NCI-H146 (cell line): ENCODE measurements around the gene RNH1.

ENCODE experiments used
- DNase-seq: peaks from one replicate; lab custom pipeline; 2025; lab: John Stamatoyannopoulos, UW

RNH1 gene

GRCh38 chr11:506995-507726, at the start of gene RNH1:
TSS of gene RNH1 (minus strand) at chr11:507242. CDS start at chr11:502162, 5,080 bp downstream.
- DNase-seq = peak; percentile 90

GRCh38 chr11:555780-556661, 49.0 kb upstream of the RNH1 start:
- DNase-seq = peak; percentile 20

GRCh38 chr11:555227-555779, 48.3 kb upstream of the RNH1 start:
- no peak for DNase-seq

- DNase-seq = peak; percentile 87
These were observed 47.6 kb upstream of the RNH1 start for GRCh38 chr11:554428-555226.

- DNase-seq = no peak
These were observed 46.9 kb upstream of the RNH1 start for GRCh38 chr11:553988-554340.

- DNase-seq = no peak
These were observed 46.3 kb upstream of the RNH1 start for GRCh38 chr11:553083-553987.

- no peak for DNase-seq
These were observed 44.6 kb upstream of the RNH1 start for GRCh38 chr11:551596-551995.

DNA sequence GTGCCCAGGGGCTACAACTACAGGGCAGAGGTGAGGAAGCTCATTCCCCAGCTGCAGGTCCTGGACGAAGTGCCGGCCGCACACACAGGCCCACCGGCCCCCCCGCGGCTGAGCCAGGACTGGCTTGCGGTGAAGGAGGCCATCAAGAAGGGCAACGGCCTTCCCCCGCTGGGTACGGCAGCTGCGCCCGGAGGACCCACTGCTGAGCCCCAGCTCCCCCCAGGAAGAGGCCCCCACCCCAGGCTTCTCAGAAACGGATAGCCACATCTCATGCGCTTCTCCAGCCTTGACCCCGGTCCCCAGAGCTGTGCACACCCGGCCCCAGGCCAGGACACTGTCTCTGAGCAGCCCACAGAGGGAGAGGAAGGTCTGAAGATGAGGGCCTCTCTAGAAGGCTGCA, 44.1 kb upstream of the RNH1 start:
- no peak for DNase-seq

DNA sequence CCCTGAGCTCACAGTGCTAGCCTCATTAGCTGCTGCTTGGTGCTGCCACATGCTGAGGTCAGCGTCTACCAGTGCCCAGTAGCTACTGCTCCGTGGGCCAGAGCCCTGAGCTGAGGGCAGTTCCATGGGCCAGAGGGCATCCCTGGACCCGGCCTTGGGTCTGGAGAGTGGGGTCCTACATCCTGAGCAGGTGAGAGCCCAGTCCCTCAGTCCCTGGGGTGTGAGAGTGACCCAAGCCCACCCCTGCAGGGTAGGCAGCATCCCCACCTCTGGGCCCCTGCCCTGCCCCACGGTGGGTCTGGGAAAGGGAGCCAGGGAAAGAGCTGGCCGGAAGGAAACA, 43.7 kb upstream of the RNH1 start:
- DNase-seq = no peak

GRCh38 chr11:550021-550745, 43.1 kb upstream of the RNH1 start:
- no peak for DNase-seq

DNA sequence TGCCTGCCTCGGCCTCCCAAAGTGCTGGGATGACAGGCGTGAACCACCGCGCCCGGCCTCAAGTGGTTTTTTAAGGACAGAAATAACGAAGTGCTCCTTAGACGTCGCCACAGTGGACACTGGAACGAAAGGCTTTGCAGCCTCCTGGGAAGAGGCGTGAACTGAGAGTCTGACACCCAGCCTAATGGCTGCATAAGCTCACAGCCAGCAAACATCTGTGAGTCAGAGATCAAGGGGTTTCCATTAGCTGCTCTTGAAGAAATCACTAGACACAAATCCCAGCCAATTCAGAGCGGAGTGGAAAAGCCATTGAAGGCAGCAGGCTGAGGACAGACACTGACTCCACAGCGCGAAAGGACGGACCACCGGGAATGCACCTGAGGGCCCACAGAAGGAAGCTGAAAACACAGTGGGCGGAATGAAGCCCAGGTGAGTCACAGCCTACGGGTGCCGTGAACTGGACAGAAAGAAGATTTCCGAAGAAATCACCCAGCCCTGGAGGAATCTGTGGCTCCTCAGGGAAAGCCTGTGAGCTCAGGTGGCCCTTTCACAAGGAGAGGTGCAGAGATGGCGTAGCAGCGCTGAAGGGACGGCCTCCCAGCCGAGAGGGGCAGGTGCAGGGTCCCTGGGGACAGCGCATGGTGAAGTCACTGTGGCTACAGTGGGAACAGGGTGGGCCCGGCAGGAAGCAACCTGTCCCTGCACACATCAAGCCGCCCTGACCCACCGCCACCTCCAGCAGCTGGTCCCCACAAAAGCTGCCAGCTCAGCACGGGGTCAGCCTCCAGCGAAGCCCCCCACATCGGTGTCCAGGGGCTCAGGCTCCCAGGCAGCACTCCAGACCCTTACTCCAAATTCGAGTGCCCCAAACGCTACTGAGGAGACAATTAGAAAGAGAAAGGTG, 41.9 kb upstream of the RNH1 start:
- DNase-seq = no peak

DNA sequence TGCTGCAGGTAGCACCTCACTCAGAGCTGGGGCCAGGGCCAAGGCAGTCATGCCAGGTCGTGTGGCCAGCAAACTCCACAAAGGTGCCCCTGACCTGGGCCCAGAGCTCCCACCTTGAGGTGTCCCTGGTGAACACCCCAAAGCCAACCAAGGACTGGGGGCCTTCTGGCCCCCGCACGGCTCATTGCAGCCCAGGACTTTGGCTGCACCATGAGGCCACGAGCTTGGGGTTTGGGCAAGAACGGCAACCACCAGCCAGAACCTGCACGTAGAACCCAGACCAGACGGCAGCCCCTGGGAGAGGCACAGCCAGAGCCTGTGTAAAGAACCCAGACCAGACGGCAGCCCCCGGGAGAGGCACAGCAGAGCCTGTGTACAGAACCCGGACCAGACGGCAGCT, 38.1 kb upstream of the RNH1 start:
- DNase-seq = no peak

GRCh38 chr11:544817-545166, 37.8 kb upstream of the RNH1 start:
- DNase-seq = no peak

GRCh38 chr11:541433-541885, 34.4 kb upstream of the RNH1 start:
- no peak for DNase-seq

GRCh38 chr11:540583-541432, 33.8 kb upstream of the RNH1 start:
- no peak for DNase-seq

DNA sequence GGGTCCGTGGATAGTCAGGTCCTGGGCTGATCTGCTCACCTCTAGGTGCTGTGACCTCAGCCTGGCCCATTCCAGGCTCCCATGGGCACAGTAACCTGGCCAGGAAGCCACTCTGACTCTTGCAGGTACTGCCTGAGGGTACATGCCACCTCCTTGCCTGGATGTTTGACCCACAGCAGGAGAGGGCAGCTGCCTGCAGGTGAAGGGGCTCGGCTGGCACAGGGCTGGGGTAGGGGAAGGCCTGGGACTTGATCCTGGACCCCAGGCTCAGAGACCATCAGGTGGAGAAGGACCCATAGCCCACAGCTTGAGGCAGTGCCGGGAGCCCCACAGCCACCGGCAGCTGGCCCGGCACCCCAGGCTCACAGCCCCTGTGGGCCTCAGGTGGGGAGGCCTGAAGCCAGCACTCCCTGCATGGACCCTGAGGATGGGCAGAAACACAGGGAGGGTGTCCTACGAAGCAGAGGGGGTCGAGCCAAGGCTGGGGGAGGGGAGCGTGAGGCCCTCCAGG, 33.0 kb upstream of the RNH1 start:
- no peak for DNase-seq

GRCh38 chr11:538431-539051, 31.5 kb upstream of the RNH1 start:
- DNase-seq = no peak
